HG02759 (cell line): ENCODE measurements around the gene SIGLEC9.

ENCODE experiments used
- ATAC-seq: cut with Tn5 transposase; IDR thresholded peaks from one replicate; pipeline ENCODE4 v1.9.1; 2021; ENCODE audit warnings: mild to moderate bottlenecking, moderate library complexity; ENCODE audit not compliant: unreplicated experiment

Gene SIGLEC9

DNA sequence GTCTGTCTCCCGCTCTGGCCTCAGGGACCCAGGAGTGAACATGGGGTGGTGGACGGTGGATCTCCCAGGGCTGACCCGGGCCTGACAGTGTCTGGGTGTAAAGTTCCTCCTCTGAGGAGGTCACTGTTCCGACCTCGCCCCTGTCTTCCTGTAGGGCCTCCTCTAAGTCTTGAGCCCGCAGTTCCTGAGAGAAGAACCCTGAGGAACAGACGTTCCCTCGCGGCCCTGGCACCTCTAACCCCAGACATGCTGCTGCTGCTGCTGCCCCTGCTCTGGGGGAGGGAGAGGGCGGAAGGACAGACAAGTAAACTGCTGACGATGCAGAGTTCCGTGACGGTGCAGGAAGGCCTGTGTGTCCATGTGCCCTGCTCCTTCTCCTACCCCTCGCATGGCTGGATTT lies at the start of gene SIGLEC9:
Gene SIGLEC9, plus strand, starts transcription at position 178 of the 400 bp plus-strand sequence. Its CDS starts 69 bp downstream, at position 247.
- no peak for ATAC-seq

DNA sequence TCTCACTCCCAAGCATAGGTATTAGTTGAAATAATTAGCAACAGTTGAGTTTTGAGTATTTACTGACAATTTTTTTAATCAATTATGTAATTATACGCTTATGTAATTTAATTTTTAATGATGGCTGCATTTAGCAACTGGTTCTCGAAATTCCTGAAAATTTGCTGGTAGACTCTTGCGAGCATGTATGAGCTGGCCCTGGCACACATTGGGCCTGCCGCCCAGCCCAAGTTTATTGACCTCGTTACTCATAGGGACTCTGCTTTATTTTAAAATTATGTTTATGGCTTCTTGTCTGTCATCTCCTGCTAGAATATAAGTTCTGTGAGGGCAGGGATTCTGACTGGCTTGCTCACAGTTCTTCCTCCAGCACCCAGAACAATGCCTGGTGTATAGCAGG lies 48.7 kb upstream of the SIGLEC9 start:
- no peak for ATAC-seq

DNA sequence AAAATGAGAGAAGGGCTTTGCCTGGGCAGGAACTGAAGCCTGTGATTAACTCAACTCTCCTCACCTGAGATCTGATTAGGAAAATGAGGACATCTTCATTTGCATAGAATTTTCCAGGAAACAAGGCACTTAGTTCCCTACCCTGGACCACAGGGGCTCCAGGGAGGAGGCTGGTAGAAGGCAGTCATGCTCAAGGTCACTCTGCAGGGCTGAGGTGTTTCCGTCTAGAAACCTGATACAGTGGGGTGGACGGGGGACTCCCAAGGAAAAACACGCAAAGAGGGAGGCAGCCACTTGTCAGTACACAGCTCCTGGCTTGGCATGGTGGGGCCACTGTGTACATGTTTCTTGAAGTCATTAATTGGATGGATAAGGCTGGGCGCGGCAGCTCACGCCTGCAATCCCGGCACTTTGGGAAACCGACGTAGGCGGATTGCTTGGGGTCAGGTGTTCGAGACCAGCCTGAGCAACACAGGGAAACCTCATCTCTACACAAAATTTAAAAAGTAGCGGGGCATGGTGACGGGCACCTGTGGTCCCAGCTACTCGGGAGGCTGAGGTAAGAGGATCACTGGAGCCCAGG lies 48.0 kb upstream of the SIGLEC9 start:
- no peak for ATAC-seq

DNA sequence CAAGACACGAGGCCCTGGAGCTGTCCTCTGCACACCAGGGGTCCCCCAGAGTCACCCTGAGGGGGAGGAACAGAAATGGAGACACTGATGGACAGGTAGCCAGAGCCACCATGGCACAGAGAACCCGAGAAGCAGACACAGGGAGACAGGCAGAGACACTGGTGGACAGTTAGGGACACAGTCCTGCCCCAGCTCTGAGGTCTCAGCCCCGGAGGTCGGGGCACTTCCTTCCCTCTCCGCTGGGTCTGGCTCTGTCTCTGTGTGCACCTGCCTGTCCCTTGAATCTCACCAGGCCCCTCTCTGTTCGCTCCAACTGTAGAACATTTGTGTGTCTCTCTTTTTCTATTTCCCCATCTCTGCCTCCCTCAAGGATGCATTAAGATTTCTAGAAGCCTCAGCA lies 46.6 kb upstream of the SIGLEC9 start:
- no peak for ATAC-seq

DNA sequence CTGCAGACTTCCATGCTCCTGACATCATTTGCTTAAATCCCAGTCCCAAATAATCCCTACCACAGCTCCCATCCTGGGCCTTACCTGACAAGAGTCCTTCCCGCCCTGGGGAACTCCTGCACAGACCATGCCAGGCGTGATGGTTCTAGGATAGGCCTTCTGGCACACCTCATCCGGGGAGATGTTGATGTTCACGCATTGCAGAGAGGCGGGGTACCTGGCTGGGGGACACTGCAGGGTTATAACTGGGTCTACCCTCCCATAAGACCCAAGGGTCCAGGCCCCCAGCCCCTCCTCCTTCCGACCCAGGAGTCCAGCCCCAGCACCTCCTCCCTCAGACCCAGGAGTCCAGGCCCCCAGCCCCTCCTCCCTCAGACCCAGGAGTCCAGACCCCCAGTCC lies 46.0 kb upstream of the SIGLEC9 start:
- ATAC-seq, result no peak

DNA sequence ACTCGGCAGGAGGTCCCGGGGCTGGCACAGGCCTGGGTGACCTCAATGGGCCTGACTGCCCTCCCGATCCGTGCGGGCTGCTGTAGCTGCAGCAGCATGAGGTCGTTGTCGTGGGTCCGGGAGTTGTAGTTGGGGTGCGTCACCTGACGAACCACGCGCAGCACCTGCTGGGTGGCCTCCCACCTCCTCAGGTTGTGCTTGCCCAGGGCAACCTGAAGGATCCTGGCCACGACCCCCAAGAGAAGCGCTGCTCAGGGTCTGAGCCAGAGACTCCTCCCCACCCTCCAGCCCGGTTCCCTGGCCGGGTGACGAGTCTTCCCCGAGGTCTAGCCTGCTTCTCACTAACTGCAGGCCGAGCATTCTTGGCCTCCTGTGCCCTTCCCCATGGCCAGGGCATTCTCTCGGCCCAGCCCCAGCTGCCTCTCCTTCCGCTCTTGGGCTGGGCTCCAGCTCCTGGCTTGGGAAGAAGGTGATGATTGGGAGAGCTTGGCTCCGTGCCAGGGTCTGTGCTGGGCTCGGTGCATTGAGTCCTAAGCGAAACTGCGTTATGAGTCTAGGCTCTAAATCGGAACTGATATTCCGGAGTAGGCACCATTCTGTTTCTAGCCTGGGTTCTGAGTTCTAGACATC lies 45.1 kb upstream of the SIGLEC9 start:
- no peak for ATAC-seq

DNA sequence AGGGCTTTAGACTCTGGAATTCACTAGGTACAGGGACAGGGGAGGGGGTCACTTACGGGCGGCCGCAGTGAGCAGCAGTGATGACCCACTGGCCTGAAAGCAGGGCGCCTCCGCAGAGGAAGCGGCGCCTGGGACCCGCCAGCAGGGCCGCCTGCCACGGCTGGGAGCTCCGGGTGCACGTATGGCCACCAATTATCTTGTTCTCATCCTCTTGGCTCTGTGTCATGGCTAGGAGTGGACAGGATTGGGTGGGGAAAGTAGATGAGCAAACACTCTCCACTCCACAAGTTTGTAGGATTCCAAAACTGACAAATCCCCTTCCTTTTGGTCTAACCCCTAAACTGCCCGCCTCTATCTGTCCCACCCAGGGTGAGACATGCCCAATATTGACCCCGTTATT lies 43.2 kb upstream of the SIGLEC9 start:
- no peak for ATAC-seq

DNA sequence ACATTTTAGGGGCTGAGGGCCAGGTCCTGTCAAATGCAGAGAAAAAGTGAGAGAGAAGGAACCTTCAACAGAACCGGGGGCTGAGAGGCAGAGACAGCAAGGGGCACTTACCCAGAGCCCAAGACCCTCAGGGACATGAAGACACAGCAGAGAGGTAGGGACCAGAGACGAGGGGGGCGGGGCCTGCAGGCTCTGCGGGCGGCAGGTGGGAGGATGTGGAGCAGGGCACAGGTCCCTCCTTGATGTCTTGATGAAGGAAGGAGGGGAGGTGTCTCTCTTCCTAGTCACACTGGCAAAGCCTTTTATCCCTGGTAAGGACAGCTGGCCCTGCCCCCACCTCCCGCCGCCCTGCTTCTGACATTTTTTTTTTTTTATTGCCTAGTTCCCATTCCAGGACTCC lies 42.1 kb upstream of the SIGLEC9 start, which contains the start of gene KLK14:
Gene KLK14, minus strand, starts transcription at position 277 of the 400 bp plus-strand sequence. Its CDS starts 273 bp downstream, at position 4.
- ATAC-seq, result no peak

DNA sequence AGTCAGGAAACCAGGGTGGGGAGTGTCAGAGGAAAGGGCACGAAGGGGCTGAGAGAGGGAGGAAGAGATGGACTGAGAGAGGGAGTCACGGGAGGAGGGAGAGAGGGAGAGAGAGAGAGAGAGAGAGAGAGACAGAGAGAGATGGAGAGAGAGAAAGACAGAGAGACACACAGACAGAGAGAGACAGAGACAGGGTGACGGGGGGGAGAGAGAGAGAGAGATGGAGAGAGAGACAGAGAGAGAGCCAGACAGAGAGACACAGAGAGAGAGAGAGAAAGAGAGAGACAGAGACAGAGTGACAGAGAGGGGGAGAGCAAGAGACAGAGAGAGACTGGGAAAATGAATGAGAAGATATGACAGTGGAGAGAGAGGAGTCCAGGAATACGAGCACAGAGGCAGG lies 41.5 kb upstream of the SIGLEC9 start:
- ATAC-seq, result no peak

DNA sequence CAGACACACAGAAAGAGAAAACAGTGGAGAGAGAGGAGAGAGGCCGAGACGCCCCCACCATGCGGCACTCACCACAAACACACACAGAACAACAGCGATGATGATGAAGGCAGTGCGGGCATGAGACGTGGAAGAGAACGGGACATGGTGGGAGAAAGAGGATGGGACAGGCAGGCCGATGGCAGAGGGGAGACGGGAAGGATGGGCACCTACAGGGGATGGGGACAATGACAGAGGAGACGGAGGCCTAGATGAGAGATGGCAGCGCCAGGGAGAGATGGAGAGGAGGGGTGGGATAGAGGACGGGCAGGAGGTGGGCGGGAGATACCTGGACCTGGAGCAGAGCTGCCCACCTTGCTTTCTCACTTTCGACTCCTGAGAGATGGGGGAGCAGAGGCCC lies 40.9 kb upstream of the SIGLEC9 start:
- ATAC-seq, result no peak

DNA sequence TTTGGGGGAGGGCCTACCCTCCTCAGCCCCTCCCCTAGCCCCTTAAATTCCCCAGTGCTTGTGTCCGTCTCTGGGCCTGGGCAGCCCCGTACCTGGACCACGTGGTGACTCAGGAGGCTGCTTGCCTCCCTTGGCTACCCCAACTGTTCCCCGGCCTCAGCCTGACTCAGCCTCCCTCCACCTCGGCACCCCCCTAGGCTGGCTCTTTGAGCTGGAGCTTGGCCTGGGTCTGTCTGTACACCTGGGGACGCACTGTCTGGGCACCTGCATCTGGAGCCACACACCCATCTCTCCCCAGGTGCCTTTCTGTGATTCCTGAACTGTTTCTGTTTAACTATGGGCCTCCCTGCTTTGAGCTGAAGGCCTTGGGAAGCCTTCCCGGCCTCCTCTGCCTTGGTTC lies 40.2 kb upstream of the SIGLEC9 start:
- ATAC-seq, result no peak

DNA sequence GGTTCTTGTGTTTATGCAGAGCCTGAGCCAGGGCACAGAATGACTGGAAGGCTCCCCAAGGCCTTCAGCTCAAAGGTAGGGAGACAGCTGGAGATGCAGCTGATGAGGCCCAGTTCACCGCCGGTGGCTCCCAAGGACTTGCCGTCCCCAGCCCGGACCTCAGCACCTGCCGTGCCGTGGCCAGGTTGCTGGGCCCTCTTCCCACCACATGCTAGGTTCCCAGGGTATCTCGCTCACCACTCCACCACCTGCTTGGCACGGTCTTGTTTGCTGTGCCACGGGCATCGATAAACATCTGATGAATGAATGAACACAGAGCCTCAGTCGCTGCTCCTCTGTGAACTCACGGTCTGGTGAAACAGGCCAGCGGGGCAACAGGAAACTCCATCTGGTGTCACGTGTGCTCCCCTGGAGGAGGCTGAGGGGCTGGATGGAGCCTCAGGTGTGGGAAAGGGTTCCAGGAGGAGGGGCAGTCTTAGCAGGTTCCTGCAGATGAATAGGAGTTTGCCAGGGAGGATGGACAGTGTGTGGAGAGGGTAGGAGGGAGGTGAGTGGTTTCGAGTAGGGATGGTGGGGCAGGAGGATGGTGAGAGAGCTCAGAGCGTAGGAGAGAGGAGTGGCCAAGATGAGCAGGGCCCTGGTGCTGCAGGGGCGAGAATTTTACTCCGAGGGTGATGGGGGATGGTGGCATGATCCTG lies 38.4 kb upstream of the SIGLEC9 start:
- no peak for ATAC-seq

DNA sequence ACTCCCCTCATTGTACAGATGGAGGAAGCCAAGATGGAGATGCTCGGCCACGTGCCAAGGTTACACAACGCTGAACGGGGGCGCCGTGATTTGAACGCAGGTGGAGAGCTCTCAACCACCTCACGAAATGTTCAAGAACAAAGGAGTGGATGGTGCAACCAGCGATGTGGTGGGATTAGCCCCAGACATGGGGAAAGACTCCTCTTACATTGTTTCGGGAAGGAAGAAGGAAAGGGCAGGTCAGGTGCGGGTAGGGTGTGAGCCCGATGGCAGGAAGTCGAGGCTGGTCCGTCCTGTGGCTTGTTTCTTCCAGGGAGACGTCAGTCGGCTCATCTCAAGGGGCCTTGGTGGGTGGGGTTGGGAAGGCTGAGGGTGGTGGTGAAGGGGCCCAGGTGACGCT lies 34.9 kb upstream of the SIGLEC9 start:
- ATAC-seq, result no peak

DNA sequence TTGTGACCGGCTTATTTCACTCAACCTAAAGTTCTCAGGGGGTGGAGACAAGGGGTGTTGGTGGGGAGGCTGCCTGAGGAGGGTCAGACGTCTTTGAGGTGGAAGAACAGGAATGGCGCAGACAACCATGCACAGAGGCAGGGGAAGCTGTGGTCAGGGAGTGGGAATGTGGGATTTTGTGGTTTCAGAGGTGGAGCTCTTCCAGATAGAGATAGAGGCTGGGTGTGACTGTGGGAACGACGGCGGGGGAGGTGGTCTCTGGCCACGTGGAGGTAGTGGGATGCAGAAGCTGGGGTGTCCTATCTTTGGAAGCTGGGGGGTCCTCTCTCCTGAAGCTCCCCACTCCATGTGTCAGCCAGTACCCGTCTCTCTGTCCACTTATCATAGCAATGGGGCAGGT lies 34.2 kb upstream of the SIGLEC9 start:
- no peak for ATAC-seq

DNA sequence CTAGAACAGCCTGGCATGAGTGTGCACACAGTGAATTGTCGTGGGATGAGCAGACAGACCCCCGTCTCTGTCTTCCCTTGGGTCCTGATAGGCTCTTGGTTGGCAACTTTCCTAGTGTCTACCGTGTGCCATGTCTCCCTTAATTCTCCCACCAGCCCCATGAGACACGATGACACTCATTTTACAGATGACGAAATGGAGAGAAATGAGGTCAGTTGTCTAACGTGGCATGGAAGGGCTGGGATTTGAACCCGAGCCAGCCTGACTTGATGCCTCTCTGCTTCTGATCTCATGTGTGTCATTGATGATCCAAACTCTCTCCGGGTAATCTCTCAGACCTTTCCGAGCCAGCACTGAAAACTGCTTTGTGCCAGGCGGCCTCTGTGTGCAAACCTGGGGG lies 33.6 kb upstream of the SIGLEC9 start:
- no peak for ATAC-seq

DNA sequence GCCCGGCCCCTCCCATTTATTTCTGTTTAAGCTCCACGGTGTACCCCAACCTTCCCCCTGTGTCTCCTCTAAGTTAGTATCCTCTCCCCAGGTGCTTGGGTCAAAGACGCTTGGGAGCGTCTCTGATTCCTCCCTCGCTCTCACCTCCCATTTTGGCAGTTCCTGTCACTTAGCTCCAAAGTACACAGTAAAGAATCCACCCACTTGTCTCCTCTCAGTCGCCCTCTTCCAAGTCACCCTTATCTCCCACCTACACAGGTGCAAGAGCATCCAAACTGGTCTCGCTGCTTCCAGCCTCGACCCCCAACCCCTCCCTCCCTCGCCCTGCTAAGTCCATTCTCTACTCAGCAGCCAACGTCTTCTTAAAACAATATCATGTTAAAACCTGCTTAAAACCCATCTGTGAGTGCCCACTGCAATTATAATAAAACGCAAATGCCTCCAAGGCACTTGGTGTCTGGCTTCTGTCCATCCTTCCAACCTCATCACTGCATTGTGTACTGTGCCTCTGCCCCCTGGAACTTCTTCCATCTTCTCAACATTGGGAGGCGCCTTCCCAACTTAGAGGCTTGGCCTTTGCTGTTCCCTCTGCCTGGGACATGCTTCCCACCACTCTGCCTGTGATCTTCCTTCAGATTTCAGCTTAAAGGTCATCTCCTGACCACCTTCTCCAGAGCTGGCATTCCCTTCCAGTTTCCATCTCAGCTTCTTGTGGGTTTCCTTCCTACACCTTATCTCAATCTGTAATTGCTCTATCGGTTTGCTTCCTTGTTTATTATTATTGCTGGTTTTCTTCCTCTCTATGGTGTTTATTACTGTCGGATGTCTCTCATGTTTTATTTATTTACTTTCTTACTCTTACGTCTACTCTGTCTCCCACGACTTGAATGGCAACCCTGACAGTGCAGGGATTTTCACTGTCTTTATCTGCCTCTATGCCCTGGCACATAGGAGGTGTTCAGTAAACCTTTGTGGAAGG lies 32.5 kb upstream of the SIGLEC9 start:
- no peak for ATAC-seq

DNA sequence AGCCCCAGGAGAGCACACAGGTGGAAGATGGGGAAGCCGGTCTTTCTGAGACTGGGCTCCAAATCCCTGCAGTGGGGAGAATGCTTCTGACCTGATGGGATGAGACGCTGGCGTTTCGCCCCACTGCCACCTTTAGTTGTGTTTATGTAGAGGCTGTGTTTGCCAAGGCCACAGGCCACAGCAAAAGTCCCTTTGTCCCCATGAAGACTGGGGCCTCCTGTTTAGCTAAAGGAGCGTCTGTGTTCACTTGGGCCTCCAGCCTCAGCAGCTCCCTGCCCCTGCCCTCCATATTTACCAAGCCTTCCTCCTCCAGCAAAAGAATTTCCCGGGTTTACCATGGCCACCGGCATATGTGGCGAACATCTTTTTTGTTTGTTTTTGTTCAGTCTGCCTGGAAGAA lies 31.6 kb upstream of the SIGLEC9 start:
- no peak for ATAC-seq

DNA sequence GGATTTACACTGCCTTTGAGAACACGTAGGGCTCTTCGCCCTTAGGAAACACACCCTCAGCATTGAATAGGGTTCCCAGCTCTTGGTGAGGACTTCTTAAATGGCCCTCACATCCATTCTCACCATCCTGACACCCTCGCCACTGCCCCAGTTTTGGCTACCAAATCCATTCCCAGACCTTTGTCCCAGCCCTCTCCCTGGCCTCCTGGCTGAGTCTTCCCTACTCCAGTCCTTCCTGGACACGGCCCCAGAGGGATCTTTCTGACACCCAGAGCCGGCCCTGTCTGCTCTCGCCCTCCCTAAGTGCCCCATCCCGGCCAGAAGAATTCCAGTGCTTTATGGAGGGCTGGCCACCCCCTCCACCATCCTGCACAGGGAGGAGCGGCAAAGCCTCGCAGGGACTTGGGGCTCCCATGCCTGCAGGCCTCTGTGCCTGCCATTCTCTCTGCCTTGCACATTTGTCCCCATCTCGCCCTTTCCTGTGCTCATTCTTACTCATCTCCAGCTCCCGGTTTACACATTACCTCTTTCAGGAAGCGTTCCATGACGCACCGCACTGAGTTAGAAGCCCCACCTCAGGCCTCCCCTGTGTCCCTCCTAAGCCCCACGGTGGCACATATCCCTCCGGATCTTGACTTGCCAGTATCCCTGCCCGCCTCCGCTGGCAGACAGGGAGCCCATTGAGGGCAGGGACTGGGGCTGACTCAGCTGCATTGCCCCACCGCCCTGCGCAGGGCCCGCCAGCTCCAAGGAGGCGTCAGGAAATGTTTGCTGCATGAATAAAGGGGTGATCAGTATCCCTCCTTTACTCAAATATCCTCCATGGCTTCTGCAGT lies 31.0 kb upstream of the SIGLEC9 start:
- no peak for ATAC-seq

DNA sequence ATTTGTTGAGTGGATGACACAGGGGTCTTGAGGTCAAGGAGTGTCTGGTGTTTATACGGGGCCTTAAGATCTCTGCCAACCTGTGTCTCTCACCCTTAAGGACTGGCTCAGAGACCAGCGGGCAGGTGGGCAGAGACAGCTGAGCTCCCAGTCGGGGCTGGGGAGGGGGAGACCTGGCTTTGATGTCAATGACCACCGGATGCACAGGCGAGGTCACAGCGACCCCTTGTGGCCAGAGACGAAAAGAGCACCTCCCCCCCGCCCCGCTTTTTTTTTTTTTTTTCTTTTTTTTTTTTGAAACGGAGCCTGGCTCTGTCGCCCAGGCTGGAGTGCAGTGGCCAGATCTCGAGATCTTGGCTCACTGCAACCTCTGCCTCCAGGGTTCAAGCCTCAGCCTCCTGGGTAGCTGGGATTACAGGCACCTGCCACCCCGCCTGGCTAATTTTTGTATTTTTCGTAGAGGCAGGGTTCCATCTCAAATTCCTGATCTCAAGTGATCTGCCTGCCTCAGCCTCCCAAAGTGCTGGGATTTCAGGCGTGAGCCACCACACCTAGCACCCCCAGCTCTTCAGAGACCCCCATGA lies 29.9 kb upstream of the SIGLEC9 start:
- no peak for ATAC-seq
